ENCODE data around the gene SMC3.

DNA sequence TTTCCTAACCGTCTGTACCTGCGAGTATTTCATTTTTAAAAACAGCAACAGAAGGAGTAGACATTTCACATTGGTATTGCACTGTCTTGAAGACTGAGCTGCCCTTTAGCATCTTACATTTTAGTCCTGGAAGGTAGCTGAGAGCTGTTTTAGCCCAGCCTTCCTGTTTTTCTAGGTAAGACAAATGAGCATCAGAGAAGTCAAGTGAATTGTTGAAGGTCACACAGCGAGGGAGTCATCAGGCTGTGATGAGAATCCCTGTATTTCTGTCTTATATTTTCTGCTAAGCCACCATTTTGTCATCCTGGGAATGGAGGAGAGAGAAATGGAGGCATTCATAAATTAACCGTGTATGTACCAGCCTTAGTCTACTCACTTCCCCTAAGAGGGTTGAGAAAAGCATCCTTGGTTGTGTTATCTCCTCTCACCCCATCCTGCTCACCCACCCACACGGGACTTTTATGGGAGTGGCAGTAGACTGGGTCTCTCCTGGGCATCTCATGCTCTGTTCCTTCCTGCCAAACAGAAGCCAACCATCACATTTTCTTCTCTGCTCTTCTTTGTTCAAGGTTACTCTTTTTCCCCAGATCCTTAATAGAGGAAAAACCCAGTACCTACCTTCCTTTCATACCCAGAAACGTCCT lies 85.1 kb downstream of the SMC3 start:
- TF ChIP-seq, protein P1, sequence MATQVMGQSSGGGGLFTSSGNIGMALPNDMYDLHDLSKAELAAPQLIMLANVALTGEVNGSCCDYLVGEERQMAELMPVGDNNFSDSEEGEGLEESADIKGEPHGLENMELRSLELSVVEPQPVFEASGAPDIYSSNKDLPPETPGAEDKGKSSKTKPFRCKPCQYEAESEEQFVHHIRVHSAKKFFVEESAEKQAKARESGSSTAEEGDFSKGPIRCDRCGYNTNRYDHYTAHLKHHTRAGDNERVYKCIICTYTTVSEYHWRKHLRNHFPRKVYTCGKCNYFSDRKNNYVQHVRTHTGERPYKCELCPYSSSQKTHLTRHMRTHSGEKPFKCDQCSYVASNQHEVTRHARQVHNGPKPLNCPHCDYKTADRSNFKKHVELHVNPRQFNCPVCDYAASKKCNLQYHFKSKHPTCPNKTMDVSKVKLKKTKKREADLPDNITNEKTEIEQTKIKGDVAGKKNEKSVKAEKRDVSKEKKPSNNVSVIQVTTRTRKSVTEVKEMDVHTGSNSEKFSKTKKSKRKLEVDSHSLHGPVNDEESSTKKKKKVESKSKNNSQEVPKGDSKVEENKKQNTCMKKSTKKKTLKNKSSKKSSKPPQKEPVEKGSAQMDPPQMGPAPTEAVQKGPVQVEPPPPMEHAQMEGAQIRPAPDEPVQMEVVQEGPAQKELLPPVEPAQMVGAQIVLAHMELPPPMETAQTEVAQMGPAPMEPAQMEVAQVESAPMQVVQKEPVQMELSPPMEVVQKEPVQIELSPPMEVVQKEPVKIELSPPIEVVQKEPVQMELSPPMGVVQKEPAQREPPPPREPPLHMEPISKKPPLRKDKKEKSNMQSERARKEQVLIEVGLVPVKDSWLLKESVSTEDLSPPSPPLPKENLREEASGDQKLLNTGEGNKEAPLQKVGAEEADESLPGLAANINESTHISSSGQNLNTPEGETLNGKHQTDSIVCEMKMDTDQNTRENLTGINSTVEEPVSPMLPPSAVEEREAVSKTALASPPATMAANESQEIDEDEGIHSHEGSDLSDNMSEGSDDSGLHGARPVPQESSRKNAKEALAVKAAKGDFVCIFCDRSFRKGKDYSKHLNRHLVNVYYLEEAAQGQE (IDR thresholded peaks at IDR 0.05; ENCODE audit: low read depth) = no peak
- TF ChIP-seq, protein P2, sequence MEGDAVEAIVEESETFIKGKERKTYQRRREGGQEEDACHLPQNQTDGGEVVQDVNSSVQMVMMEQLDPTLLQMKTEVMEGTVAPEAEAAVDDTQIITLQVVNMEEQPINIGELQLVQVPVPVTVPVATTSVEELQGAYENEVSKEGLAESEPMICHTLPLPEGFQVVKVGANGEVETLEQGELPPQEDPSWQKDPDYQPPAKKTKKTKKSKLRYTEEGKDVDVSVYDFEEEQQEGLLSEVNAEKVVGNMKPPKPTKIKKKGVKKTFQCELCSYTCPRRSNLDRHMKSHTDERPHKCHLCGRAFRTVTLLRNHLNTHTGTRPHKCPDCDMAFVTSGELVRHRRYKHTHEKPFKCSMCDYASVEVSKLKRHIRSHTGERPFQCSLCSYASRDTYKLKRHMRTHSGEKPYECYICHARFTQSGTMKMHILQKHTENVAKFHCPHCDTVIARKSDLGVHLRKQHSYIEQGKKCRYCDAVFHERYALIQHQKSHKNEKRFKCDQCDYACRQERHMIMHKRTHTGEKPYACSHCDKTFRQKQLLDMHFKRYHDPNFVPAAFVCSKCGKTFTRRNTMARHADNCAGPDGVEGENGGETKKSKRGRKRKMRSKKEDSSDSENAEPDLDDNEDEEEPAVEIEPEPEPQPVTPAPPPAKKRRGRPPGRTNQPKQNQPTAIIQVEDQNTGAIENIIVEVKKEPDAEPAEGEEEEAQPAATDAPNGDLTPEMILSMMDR (IDR thresholded peaks at IDR 0.05 in 2 of 3, conservative IDR thresholded peaks at IDR 0.05 in 1 of 3; ENCODE audit: borderline replicate concordance in 1 of 3, insufficient read depth in 1 of 3, low read depth in 2 of 3, low read length in 2 of 3) = no peak
- TF ChIP-seq SRF (IDR thresholded peaks at IDR 0.05; ENCODE audit: low read depth) (no peak), RAD21 (IDR thresholded peaks at IDR 0.05; ENCODE audit: low read depth) (no peak), EZH2phosphoT487 (IDR thresholded peaks at IDR 0.05; ENCODE audit: borderline replicate concordance) (no peak), EZH2 (IDR thresholded peaks at IDR 0.05) (no peak), POLR2AphosphoS5 (IDR thresholded peaks at IDR 0.05; ENCODE audit: low read depth, low read length) (no peak), POLR2A (IDR thresholded peaks at IDR 0.05; ENCODE audit: borderline replicate concordance, extremely low read depth, insufficient read depth, insufficient read length) (no peak), JUND (IDR thresholded peaks at IDR 0.05) (no peak), SIN3A (IDR thresholded peaks at IDR 0.05; ENCODE audit: low read depth) (no peak)
- TF ChIP-seq, protein P3, sequence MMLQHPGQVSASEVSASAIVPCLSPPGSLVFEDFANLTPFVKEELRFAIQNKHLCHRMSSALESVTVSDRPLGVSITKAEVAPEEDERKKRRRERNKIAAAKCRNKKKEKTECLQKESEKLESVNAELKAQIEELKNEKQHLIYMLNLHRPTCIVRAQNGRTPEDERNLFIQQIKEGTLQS (IDR thresholded peaks at IDR 0.05) = no peak

Data from HCT116 (cell line).